Right atrium auricular region (tissue), 2 donors: ENCODE results near the gene LAYN. TPM values are rescaled to one million over a fixed set of nuclear protein-coding genes. Genes with fewer than 3 reads are reported as not detected.

Experiments used
- DNase-seq: peaks from one replicate; pipeline ENCODE4 v3.0.0-alpha.2; 2019; ENCODE audit warnings: low spot score
- H3K27ac ChIP-seq, 2 donors: fragments of 200-600 bp; sonication (generic); 1 replicate in 1 of 2; 2 replicates in 1 of 2; pipeline ENCODE4 v1.5.1; 2016 to 2019
- H3K27me3 ChIP-seq, 2 donors: fragments of 200-600 bp; sonication (generic); one replicate each; pipeline versions ENCODE4 v1.5.1 to v1.6.0; 2017 to 2019
- H3K36me3 ChIP-seq: fragments of 200-600 bp; sonication (generic); one replicate; pipeline ENCODE4 v1.5.1; 2016
- H3K4me1 ChIP-seq, 2 donors: fragments of 200-600 bp; sonication (generic); one replicate each; pipeline versions ENCODE4 v1.5.1 to v1.6.0; 2017 to 2019
- H3K4me3 ChIP-seq, 2 donors: fragments of 200-600 bp; sonication (generic); 1 replicate in 1 of 2; 2 replicates in 1 of 2; pipeline ENCODE4 v1.5.1; 2017 to 2019; ENCODE audit warnings: mild to moderate bottlenecking in 1 of 2, moderate library complexity in 1 of 2
- H3K9me3 ChIP-seq, 2 donors: fragments of 200-600 bp; sonication (generic); one replicate each; pipeline ENCODE4 v1.5.1; 2019
- CTCF ChIP-seq, 2 donors: fragments of 200-600 bp; sonication (generic); IDR thresholded peaks; one replicate each; pipeline ENCODE4 v1.5.1; 2019; ENCODE audit warnings: antibody characterized with exemption in 2 of 2
- total RNA-seq, 2 donors: library from RNA; depleted of rRNA; stranded (reverse); fragments of >200 nt; gene quantifications; one replicate each; pipeline ENCODE4 v1.1.0, GENCODE V29; 2016

LAYN gene
- total RNA-seq, 2 donors from 2014 or later: 5.9 to 12.3 TPM

GRCh38 chr11:111562692-111563389, 22.3 kb downstream of the LAYN start:
- Histone ChIP-seq H3K27ac (no peak overlapping the region), H3K27me3 (no peaks in the 10 kb centered on the region), H3K4me3 (no peak overlapping the region), H3K9me3 (no peaks in the 10 kb centered on the region), H3K36me3 (no peaks in the 10 kb centered on the region), H3K4me1 (no peaks in the 10 kb centered on the region)
- TF ChIP-seq CTCF (IDR thresholded peaks at IDR 0.05): no peak
- DNase-seq: no peak

GRCh38 chr11:111565114-111565720, 24.7 kb downstream of the LAYN start:
- no peaks in the 10 kb centered on the region for H3K4me1 ChIP-seq
- no peak overlapping the region for H3K4me3 ChIP-seq
- H3K9me3 ChIP-seq: no peaks in the 10 kb centered on the region
- peak; percentile 87 for DNase-seq
- H3K36me3 ChIP-seq: no peaks in the 10 kb centered on the region
- H3K27ac ChIP-seq: no peak overlapping the region
- peak; percentile 79 to 90 for TF ChIP-seq CTCF (IDR thresholded peaks at IDR 0.05)
- no peaks in the 10 kb centered on the region for H3K27me3 ChIP-seq

- no peaks in the 10 kb centered on the region for H3K4me1 ChIP-seq
- no peak for DNase-seq
- H3K27me3 ChIP-seq: no peaks in the 10 kb centered on the region
- TF ChIP-seq CTCF (IDR thresholded peaks at IDR 0.05): no peak
- no peak overlapping the region for H3K4me3 ChIP-seq
- H3K27ac ChIP-seq: no peak overlapping the region
- no peaks in the 10 kb centered on the region for H3K9me3 ChIP-seq
- H3K36me3 ChIP-seq: no peaks in the 10 kb centered on the region
Observed at GRCh38 chr11:111566324-111566723, 25.8 kb downstream of the LAYN start.

- Histone ChIP-seq H3K27ac (no peak overlapping the region), H3K9me3 (no peaks in the 10 kb centered on the region), H3K4me1 (peaks cover 0 to 23% of the 10 kb centered on the region in 2 donors), H3K27me3 (no peaks in the 10 kb centered on the region), H3K36me3 (no peaks in the 10 kb centered on the region), H3K4me3 (no peak overlapping the region)
- DNase-seq: no peak
- TF ChIP-seq CTCF (IDR thresholded peaks at IDR 0.05): no peak
Observed at GRCh38 chr11:111569476-111569875, 29.0 kb downstream of the LAYN start.

- Histone ChIP-seq H3K9me3 (no peaks in the 10 kb centered on the region), H3K27ac (no peak overlapping the region), H3K4me3 (no peak overlapping the region), H3K36me3 (no peaks in the 10 kb centered on the region), H3K4me1 (peaks cover 0 to 34% of the 10 kb centered on the region in 2 donors), H3K27me3 (no peaks in the 10 kb centered on the region)
- DNase-seq: no peak
- no peak for TF ChIP-seq CTCF (IDR thresholded peaks at IDR 0.05)
Observed at GRCh38 chr11:111570796-111571195, 30.3 kb downstream of the LAYN start.
